Esophagus squamous epithelium (tissue), 4 donors: ENCODE results near the gene LDLRAD4.

Experiments used
- POLR2A ChIP-seq, 4 donors: fragments of 450-650 bp; IDR thresholded peaks; one replicate each; pipeline ENCODE4 v1.6.1; 2017; ENCODE audit warnings: antibody characterized with exemption in 4 of 4, mild to moderate bottlenecking in 4 of 4, moderate library complexity in 3 of 4
- TF ChIP-seq, protein P1 (sequence below), 6 experiments: fragments of 450-650 bp in 4 of 6; fragments of 200-600 bp in 2 of 6; sonication (generic) in 2 of 6; IDR thresholded peaks; one replicate each; pipeline ENCODE4 v1.5.1; 2016 to 2019; ENCODE audit warnings: antibody characterized with exemption in 6 of 6, mild to moderate bottlenecking in 4 of 6, moderate library complexity in 4 of 6

DNA sequence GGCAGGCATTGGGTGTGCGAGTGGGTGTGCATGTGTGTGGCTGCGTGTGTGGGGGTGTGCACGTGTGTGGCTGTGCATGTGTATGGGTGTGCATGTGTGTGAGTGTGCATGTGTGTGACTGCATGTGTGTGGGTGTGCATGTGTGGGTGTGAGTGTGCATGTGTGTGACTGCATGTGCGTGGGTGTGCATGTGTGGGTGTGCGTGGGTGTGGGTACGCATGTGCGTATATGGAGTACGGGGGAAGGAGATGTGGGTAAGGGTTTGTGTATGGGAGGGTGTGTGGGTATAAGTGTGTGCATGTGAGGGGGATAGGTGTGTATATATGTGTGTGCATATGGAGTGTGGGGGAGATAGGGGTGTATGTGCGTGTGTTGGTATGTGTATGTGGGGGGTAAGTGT lies 371.4 kb downstream of the LDLRAD4 start:
- TF ChIP-seq, protein P1, sequence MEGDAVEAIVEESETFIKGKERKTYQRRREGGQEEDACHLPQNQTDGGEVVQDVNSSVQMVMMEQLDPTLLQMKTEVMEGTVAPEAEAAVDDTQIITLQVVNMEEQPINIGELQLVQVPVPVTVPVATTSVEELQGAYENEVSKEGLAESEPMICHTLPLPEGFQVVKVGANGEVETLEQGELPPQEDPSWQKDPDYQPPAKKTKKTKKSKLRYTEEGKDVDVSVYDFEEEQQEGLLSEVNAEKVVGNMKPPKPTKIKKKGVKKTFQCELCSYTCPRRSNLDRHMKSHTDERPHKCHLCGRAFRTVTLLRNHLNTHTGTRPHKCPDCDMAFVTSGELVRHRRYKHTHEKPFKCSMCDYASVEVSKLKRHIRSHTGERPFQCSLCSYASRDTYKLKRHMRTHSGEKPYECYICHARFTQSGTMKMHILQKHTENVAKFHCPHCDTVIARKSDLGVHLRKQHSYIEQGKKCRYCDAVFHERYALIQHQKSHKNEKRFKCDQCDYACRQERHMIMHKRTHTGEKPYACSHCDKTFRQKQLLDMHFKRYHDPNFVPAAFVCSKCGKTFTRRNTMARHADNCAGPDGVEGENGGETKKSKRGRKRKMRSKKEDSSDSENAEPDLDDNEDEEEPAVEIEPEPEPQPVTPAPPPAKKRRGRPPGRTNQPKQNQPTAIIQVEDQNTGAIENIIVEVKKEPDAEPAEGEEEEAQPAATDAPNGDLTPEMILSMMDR (IDR thresholded peaks at IDR 0.05) = no peak
- TF ChIP-seq POLR2A (IDR thresholded peaks at IDR 0.05) = no peak
